GM12891 (cell line): Measurements from ENCODE around the gene ZNF195.
"Not testable (repeated sequence)": the region's sequence is repeated elsewhere in the genome, so short reads cannot be mapped to it uniquely, and the experiment has no call there.

ENCODE experiments used
- PAX5 ChIP-seq: IDR thresholded peaks from 2 replicates; pipeline ENCODE4 v1.6.1; 2011; ENCODE audit warnings: low read length, moderate library complexity, mild to moderate bottlenecking; ENCODE audit not compliant: insufficient read depth, severe bottlenecking
- POLR2A ChIP-seq: IDR thresholded peaks from 2 replicates; pipeline ENCODE4 v1.6.1; 2011; ENCODE audit warnings: low read depth, low read length, control low read depth
- POLR2AphosphoS5 ChIP-seq: IDR thresholded peaks from 2 replicates; pipeline ENCODE4 v1.6.1; 2011; ENCODE audit warnings: low read depth, low read length, control low read depth
- POU2F2 ChIP-seq: IDR thresholded peaks from 2 replicates; pipeline ENCODE4 v1.6.1; 2011; ENCODE audit warnings: low read depth, mild to moderate bottlenecking, control low read depth, low read length, moderate library complexity
- SPI1 ChIP-seq: IDR thresholded peaks from 2 replicates; pipeline ENCODE4 v1.6.1; 2011; ENCODE audit warnings: low read depth, low read length, control low read depth
- TAF1 ChIP-seq: IDR thresholded peaks from 2 replicates; pipeline ENCODE4 v1.6.1; 2011; ENCODE audit warnings: low read depth, low read length, control low read depth

DNA sequence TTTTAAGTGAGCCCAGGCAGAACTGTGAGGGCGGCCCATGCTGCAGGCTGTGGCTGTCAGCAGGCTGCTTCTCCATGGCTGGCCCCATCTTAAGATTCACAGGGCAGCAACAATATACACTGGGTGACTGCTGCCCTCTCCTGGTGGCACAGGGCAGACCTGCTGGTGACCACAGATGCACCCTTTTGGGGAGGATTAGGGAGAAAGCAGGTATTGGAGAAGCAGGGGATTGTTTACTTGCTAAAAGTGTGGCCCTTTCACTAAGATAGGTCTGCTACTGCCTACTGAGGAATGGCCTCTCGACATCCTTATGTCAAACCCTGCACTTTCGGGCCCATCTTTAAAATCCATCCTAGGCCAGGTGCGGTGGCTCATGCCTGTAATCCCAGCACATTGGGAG is 38.1 kb upstream of the ZNF195 start:
- not testable (repeated sequence) for TF ChIP-seq TAF1, POLR2A, POLR2AphosphoS5, PAX5, SPI1, POU2F2
